ENCODE results near the gene FSTL5.
"Not testable (repeated sequence)": the region's sequence is repeated elsewhere in the genome, so short reads cannot be mapped to it uniquely, and the experiment has no call there.

GRCh38 chr4:162203478-162203877 is 39.7 kb upstream of the FSTL5 start:
- TF ChIP-seq POLR2AphosphoS5 (IDR thresholded peaks at IDR 0.05; ENCODE audit: insufficient read depth, low read depth, low read length); CTCF (IDR thresholded peaks at IDR 0.05; ENCODE audit: extremely low read depth in 1 of 2, insufficient read depth in 1 of 2, low read depth in 1 of 2, low read length in 2 of 2); POLR2A (IDR thresholded peaks at IDR 0.05; ENCODE audit: low read depth, low read length); GATA2 (IDR thresholded peaks at IDR 0.05; ENCODE audit: insufficient read depth, insufficient read length, low read depth, low read length); EZH2 (IDR thresholded peaks at IDR 0.05; ENCODE audit: borderline replicate concordance, low read depth, low read length, severe bottlenecking); MYC (IDR thresholded peaks at IDR 0.05; ENCODE audit: low read depth, low read length): not testable (repeated sequence)

Data from endothelial cell of umbilical vein (primary cell).